Sigmoid colon (tissue), 4 donors: ENCODE measurements around the gene CHRNA1.

Source experiments
- CTCF ChIP-seq, 4 experiments: fragments of 450-650 bp in 3 of 4; fragments of 200-600 bp in 1 of 4; IDR thresholded peaks; one replicate each; pipeline ENCODE4 v1.5.1; 2016 to 2019; ENCODE audit warnings: antibody characterized with exemption in 4 of 4, mild to moderate bottlenecking in 3 of 4, moderate library complexity in 2 of 4
- POLR2A ChIP-seq, 2 donors: fragments of 450-650 bp; IDR thresholded peaks; one replicate each; pipeline ENCODE4 v1.6.1; 2016; ENCODE audit warnings: antibody characterized with exemption in 2 of 2, mild to moderate bottlenecking in 2 of 2, moderate library complexity in 2 of 2
- POLR2AphosphoS5 ChIP-seq, 4 donors: sonication (generic); formaldehyde crosslinking; IDR thresholded peaks; one replicate each; pipeline ENCODE4 v1.6.1; 2017; ENCODE audit warnings: antibody characterized with exemption in 4 of 4

GRCh38 chr2:174789001-174789400 lies 24.7 kb upstream of the CHRNA1 start:
- TF ChIP-seq CTCF (IDR thresholded peaks at IDR 0.05) = no peak
- no peak for TF ChIP-seq POLR2A (IDR thresholded peaks at IDR 0.05)
- TF ChIP-seq POLR2AphosphoS5 (IDR thresholded peaks at IDR 0.05) = no peak
